Fibroblast of lung (primary cell): Measurements from ENCODE around the gene FBXL2. TPM values are rescaled to one million over a fixed set of nuclear protein-coding genes. Genes with fewer than 3 reads are reported as not detected.
A peak's percentile ranks its signal among the peaks of the same experiment; 100 is the strongest.

Experiments used
- DNase-seq, 2 donors: peaks; one replicate each; pipeline versions ENCODE4 v3.0.0 to v3.0.0-alpha.2; 2010; ENCODE audit warnings: low read depth in 2 of 2
- H2AFZ ChIP-seq: 2 replicates; pipeline ENCODE4 v1.5.1; 2012; ENCODE audit warnings: low read length, control low read depth, inconsistent platforms
- H3K27ac ChIP-seq: 2 replicates; pipeline ENCODE4 v1.5.1; 2011; ENCODE audit warnings: low read length, control low read depth; ENCODE audit not compliant: insufficient read depth
- H3K27me3 ChIP-seq: 2 replicates; pipeline ENCODE4 v1.5.1; 2011; ENCODE audit warnings: mild to moderate bottlenecking, low read length; ENCODE audit not compliant: control insufficient read depth, insufficient read depth
- H3K36me3 ChIP-seq: 2 replicates; pipeline ENCODE4 v1.5.1; 2011; ENCODE audit warnings: low read length; ENCODE audit not compliant: control insufficient read depth, insufficient read depth
- H3K4me1 ChIP-seq: 2 replicates; pipeline ENCODE4 v1.5.1; 2011; ENCODE audit warnings: low read length; ENCODE audit not compliant: control insufficient read depth, insufficient read depth; ENCODE audit errors: extremely low read depth
- H3K4me2 ChIP-seq: 2 replicates; pipeline ENCODE4 v1.5.1; 2011; ENCODE audit warnings: low read length, control low read depth; ENCODE audit not compliant: insufficient read depth; ENCODE audit errors: extremely low read depth
- H3K4me3 ChIP-seq, 4 experiments: fragments of 200-600 bp in 1 of 4; sonication (generic) in 1 of 4; replicated peaks in 1 of 4; 2 replicates each; pipeline ENCODE4 v1.5.1; 2011 to 2016; ENCODE audit warnings: low read length in 4 of 4, low read depth in 3 of 4, mild to moderate bottlenecking in 3 of 4, control low read depth in 2 of 4, inconsistent platforms in 1 of 4, mixed read lengths in 1 of 4; ENCODE audit not compliant: insufficient read depth in 1 of 4; ENCODE audit errors: control extremely low read depth in 1 of 4
- H3K79me2 ChIP-seq: 2 replicates; pipeline ENCODE4 v1.5.1; 2012; ENCODE audit warnings: mild to moderate bottlenecking, low read length, inconsistent platforms; ENCODE audit not compliant: control insufficient read depth, insufficient read depth
- H3K9ac ChIP-seq: 2 replicates; pipeline ENCODE4 v1.5.1; 2011; ENCODE audit warnings: mild to moderate bottlenecking, low read length, control low read depth; ENCODE audit not compliant: insufficient read depth
- H3K9me3 ChIP-seq: 2 replicates; pipeline ENCODE4 v1.5.1; 2012; ENCODE audit warnings: low read depth, low read length; ENCODE audit not compliant: control insufficient read depth, insufficient read depth
- H4K20me1 ChIP-seq: 2 replicates; pipeline ENCODE4 v1.5.1; 2011; ENCODE audit warnings: low read length; ENCODE audit not compliant: control insufficient read depth, insufficient read depth; ENCODE audit errors: extremely low read depth
- CTCF ChIP-seq, 2 donors: IDR thresholded peaks in 1 of 2; conservative IDR thresholded peaks in 1 of 2; 1 replicate in 1 of 2; 2 replicates in 1 of 2; pipeline ENCODE4 v1.5.1; 2011 to 2012; ENCODE audit warnings: low read length in 2 of 2, control low read depth in 1 of 2, inconsistent platforms in 1 of 2, low read depth in 1 of 2, mild to moderate bottlenecking in 1 of 2
- EZH2 ChIP-seq: IDR thresholded peaks from 2 replicates; pipeline ENCODE4 v1.5.1; 2012; ENCODE audit warnings: low read length, control low read depth, mild to moderate bottlenecking; ENCODE audit errors: missing control alignments
- polyA plus RNA-seq, 2 donors: library from polyadenylated mRNA; depleted of rRNA in 1 of 2; stranded (reverse) in 1 of 2; unstranded in 1 of 2; fragments of >200 nt; gene quantifications; 2 replicates each; pipeline ENCODE4 v1.2.1, GENCODE V29; 2011 to 2012; ENCODE audit warnings: missing spikeins in 1 of 2
- total RNA-seq: library from RNA; depleted of rRNA; stranded (reverse); fragments of >200 nt; gene quantifications from 2 replicates; pipeline ENCODE4 v1.2.1, GENCODE V29; 2014

The FBXL2 gene
- total and polyA plus RNA-seq, 2 donors (not counting 1 experiment from before 2014, with no cell fraction given): 16.2 to 26.5 TPM

- Histone ChIP-seq H3K4me3 (no peak overlapping the region), H3K9me3 (no peaks in the 10 kb centered on the region), H3K27ac (no peak overlapping the region), H3K4me2 (no peak overlapping the region), H3K79me2 (peaks cover 7% of the 10 kb centered on the region), H2AFZ (no peak overlapping the region), H3K4me1 (peaks cover 2% of the 10 kb centered on the region), H3K36me3 (no peaks in the 10 kb centered on the region), H4K20me1 (no peaks in the 10 kb centered on the region), H3K27me3 (no peaks in the 10 kb centered on the region), H3K9ac (no peak overlapping the region)
- TF ChIP-seq CTCF (conservative IDR thresholded peaks at IDR 0.05 in 1 of 2, IDR thresholded peaks at IDR 0.05 in 1 of 2; ENCODE audit: low read depth in 1 of 2, low read length in 2 of 2) (no peak), EZH2 (no peak)
- peak; percentile 20 to 37 for DNase-seq
Measured at GRCh38 chr3:33417066-33417673, 139.9 kb downstream of the FBXL2 start.

- Histone ChIP-seq H3K4me3 (no peak overlapping the region), H3K9me3 (no peaks in the 10 kb centered on the region), H3K4me1 (peaks cover 2% of the 10 kb centered on the region), H3K27ac (no peak overlapping the region), H2AFZ (no peak overlapping the region), H3K4me2 (no peak overlapping the region), H3K36me3 (no peaks in the 10 kb centered on the region), H3K9ac (no peak overlapping the region), H3K79me2 (peaks cover 19% of the 10 kb centered on the region), H3K27me3 (no peaks in the 10 kb centered on the region), H4K20me1 (no peaks in the 10 kb centered on the region)
- DNase-seq: no peak
- no peak for TF ChIP-seq EZH2
- TF ChIP-seq CTCF (conservative IDR thresholded peaks at IDR 0.05 in 1 of 2, IDR thresholded peaks at IDR 0.05 in 1 of 2; ENCODE audit: low read depth in 1 of 2, low read length in 2 of 2): no peak
Measured at GRCh38 chr3:33419948-33420347, 142.7 kb downstream of the FBXL2 start.

- no peak for DNase-seq
- no peaks in the 10 kb centered on the region for H3K36me3 ChIP-seq
Measured at GRCh38 chr3:33420966-33421365, 143.7 kb downstream of the FBXL2 start.

More at GRCh38 chr3:33420966-33421365, 143.7 kb downstream of the FBXL2 start:
- Histone ChIP-seq H3K4me3 (no peak overlapping the region), H4K20me1 (no peaks in the 10 kb centered on the region), H3K79me2 (peaks cover 23% of the 10 kb centered on the region), H3K27ac (no peak overlapping the region), H3K4me2 (no peak overlapping the region), H3K4me1 (peaks cover 2% of the 10 kb centered on the region), H3K9me3 (no peaks in the 10 kb centered on the region), H3K27me3 (no peaks in the 10 kb centered on the region), H2AFZ (no peak overlapping the region), H3K9ac (no peak overlapping the region)
- TF ChIP-seq EZH2 (no peak), CTCF (conservative IDR thresholded peaks at IDR 0.05 in 1 of 2, IDR thresholded peaks at IDR 0.05 in 1 of 2; ENCODE audit: low read depth in 1 of 2, low read length in 2 of 2) (no peak)
